Hepatocyte (in vitro differentiated cells): Measurements from ENCODE around the gene DMGDH.

Source experiments
- CTCF ChIP-seq: fragments of 200-600 bp; sonication (generic); IDR thresholded peaks from 2 replicates; pipeline ENCODE4 v1.5.1; 2016; ENCODE audit warnings: antibody characterized with exemption, mild to moderate bottlenecking; ENCODE audit not compliant: poor library complexity
- EZH2 ChIP-seq: fragments of 200-600 bp; sonication (generic); IDR thresholded peaks from 2 replicates; pipeline ENCODE4 v1.6.1; 2016; ENCODE audit warnings: antibody characterized with exemption, mild to moderate bottlenecking, borderline replicate concordance

GRCh38 chr5:78961743-78962142, 107.7 kb downstream of the DMGDH start:
- TF ChIP-seq CTCF = no peak
- no peak for TF ChIP-seq EZH2
